Fibroblast of lung (primary cell): Measurements from ENCODE around the gene ODF4. TPM values are rescaled to one million over a fixed set of nuclear protein-coding genes. Genes with fewer than 3 reads are reported as not detected.
A peak's percentile ranks its signal among the peaks of the same experiment; 100 is the strongest.

Source experiments
- DNase-seq, 2 donors: peaks; one replicate each; pipeline versions ENCODE4 v3.0.0 to v3.0.0-alpha.2; 2010; ENCODE audit warnings: low read depth in 2 of 2
- H2AFZ ChIP-seq: 2 replicates; pipeline ENCODE4 v1.5.1; 2012; ENCODE audit warnings: low read length, control low read depth, inconsistent platforms
- H3K27ac ChIP-seq: 2 replicates; pipeline ENCODE4 v1.5.1; 2011; ENCODE audit warnings: low read length, control low read depth; ENCODE audit not compliant: insufficient read depth
- H3K27me3 ChIP-seq: 2 replicates; pipeline ENCODE4 v1.5.1; 2011; ENCODE audit warnings: mild to moderate bottlenecking, low read length; ENCODE audit not compliant: control insufficient read depth, insufficient read depth
- H3K36me3 ChIP-seq: 2 replicates; pipeline ENCODE4 v1.5.1; 2011; ENCODE audit warnings: low read length; ENCODE audit not compliant: control insufficient read depth, insufficient read depth
- H3K4me1 ChIP-seq: 2 replicates; pipeline ENCODE4 v1.5.1; 2011; ENCODE audit warnings: low read length; ENCODE audit not compliant: control insufficient read depth, insufficient read depth; ENCODE audit errors: extremely low read depth
- H3K4me2 ChIP-seq: 2 replicates; pipeline ENCODE4 v1.5.1; 2011; ENCODE audit warnings: low read length, control low read depth; ENCODE audit not compliant: insufficient read depth; ENCODE audit errors: extremely low read depth
- H3K4me3 ChIP-seq, 4 experiments: fragments of 200-600 bp in 1 of 4; sonication (generic) in 1 of 4; replicated peaks in 1 of 4; 2 replicates each; pipeline ENCODE4 v1.5.1; 2011 to 2016; ENCODE audit warnings: low read length in 4 of 4, low read depth in 3 of 4, mild to moderate bottlenecking in 3 of 4, control low read depth in 2 of 4, inconsistent platforms in 1 of 4, mixed read lengths in 1 of 4; ENCODE audit not compliant: insufficient read depth in 1 of 4; ENCODE audit errors: control extremely low read depth in 1 of 4
- H3K79me2 ChIP-seq: 2 replicates; pipeline ENCODE4 v1.5.1; 2012; ENCODE audit warnings: mild to moderate bottlenecking, low read length, inconsistent platforms; ENCODE audit not compliant: control insufficient read depth, insufficient read depth
- H3K9ac ChIP-seq: 2 replicates; pipeline ENCODE4 v1.5.1; 2011; ENCODE audit warnings: mild to moderate bottlenecking, low read length, control low read depth; ENCODE audit not compliant: insufficient read depth
- H3K9me3 ChIP-seq: 2 replicates; pipeline ENCODE4 v1.5.1; 2012; ENCODE audit warnings: low read depth, low read length; ENCODE audit not compliant: control insufficient read depth, insufficient read depth
- H4K20me1 ChIP-seq: 2 replicates; pipeline ENCODE4 v1.5.1; 2011; ENCODE audit warnings: low read length; ENCODE audit not compliant: control insufficient read depth, insufficient read depth; ENCODE audit errors: extremely low read depth
- EZH2 ChIP-seq: IDR thresholded peaks from 2 replicates; pipeline ENCODE4 v1.5.1; 2012; ENCODE audit warnings: low read length, control low read depth, mild to moderate bottlenecking; ENCODE audit errors: missing control alignments
- polyA plus RNA-seq, 2 donors: library from polyadenylated mRNA; depleted of rRNA in 1 of 2; stranded (reverse) in 1 of 2; unstranded in 1 of 2; fragments of >200 nt; gene quantifications; 2 replicates each; pipeline ENCODE4 v1.2.1, GENCODE V29; 2011 to 2012; ENCODE audit warnings: missing spikeins in 1 of 2
- total RNA-seq: library from RNA; depleted of rRNA; stranded (reverse); fragments of >200 nt; gene quantifications from 2 replicates; pipeline ENCODE4 v1.2.1, GENCODE V29; 2014
- TF ChIP-seq, protein P1 (sequence below), 2 donors: IDR thresholded peaks in 1 of 2; conservative IDR thresholded peaks in 1 of 2; 1 replicate in 1 of 2; 2 replicates in 1 of 2; pipeline ENCODE4 v1.5.1; 2011 to 2012; ENCODE audit warnings: low read length in 2 of 2, control low read depth in 1 of 2, inconsistent platforms in 1 of 2, low read depth in 1 of 2, mild to moderate bottlenecking in 1 of 2

The ODF4 gene
- total and polyA plus RNA-seq, 2 donors (not counting 1 experiment from before 2014, with no cell fraction given) = not detected

DNA sequence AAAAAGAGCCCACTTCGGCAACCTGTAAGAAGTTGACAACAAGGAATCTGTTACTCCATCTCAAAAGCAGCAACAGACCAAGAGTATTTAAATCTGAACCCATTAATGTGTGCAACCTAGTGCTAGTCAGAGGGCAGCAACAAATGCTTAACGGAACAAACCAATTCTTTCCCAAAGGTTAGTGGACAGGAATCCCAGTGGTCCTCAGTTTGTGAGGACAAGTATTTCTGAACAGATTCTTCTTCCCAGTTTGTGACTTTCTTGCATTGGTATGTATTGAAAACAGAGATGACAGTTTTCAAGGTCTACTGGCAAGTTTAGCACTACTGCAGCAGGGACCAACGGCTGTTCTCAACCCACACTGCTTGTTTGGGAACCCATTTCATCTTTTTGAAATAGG lies 40.4 kb downstream of the ODF4 start:
- H3K4me2 ChIP-seq = no peak overlapping the region
- no peaks in the 10 kb centered on the region for H4K20me1 ChIP-seq
- peak overlapping the region in 2 of 4 experiments; percentile 90 to 99 for H3K4me3 ChIP-seq
- no peak overlapping the region for H2AFZ ChIP-seq
- H3K79me2 ChIP-seq = peaks cover 39% of the 10 kb centered on the region
- H3K9me3 ChIP-seq = no peaks in the 10 kb centered on the region
- no peak for DNase-seq
- H3K27me3 ChIP-seq = no peaks in the 10 kb centered on the region
- no peak for TF ChIP-seq EZH2
- TF ChIP-seq, protein P1, sequence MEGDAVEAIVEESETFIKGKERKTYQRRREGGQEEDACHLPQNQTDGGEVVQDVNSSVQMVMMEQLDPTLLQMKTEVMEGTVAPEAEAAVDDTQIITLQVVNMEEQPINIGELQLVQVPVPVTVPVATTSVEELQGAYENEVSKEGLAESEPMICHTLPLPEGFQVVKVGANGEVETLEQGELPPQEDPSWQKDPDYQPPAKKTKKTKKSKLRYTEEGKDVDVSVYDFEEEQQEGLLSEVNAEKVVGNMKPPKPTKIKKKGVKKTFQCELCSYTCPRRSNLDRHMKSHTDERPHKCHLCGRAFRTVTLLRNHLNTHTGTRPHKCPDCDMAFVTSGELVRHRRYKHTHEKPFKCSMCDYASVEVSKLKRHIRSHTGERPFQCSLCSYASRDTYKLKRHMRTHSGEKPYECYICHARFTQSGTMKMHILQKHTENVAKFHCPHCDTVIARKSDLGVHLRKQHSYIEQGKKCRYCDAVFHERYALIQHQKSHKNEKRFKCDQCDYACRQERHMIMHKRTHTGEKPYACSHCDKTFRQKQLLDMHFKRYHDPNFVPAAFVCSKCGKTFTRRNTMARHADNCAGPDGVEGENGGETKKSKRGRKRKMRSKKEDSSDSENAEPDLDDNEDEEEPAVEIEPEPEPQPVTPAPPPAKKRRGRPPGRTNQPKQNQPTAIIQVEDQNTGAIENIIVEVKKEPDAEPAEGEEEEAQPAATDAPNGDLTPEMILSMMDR (conservative IDR thresholded peaks at IDR 0.05 in 1 of 2, IDR thresholded peaks at IDR 0.05 in 1 of 2; ENCODE audit: low read depth in 1 of 2, low read length in 2 of 2) = no peak
- peaks cover 9% of the 10 kb centered on the region for H3K36me3 ChIP-seq
- H3K27ac ChIP-seq = no peak overlapping the region
- no peak overlapping the region for H3K9ac ChIP-seq
- peaks cover 9% of the 10 kb centered on the region for H3K4me1 ChIP-seq

DNA sequence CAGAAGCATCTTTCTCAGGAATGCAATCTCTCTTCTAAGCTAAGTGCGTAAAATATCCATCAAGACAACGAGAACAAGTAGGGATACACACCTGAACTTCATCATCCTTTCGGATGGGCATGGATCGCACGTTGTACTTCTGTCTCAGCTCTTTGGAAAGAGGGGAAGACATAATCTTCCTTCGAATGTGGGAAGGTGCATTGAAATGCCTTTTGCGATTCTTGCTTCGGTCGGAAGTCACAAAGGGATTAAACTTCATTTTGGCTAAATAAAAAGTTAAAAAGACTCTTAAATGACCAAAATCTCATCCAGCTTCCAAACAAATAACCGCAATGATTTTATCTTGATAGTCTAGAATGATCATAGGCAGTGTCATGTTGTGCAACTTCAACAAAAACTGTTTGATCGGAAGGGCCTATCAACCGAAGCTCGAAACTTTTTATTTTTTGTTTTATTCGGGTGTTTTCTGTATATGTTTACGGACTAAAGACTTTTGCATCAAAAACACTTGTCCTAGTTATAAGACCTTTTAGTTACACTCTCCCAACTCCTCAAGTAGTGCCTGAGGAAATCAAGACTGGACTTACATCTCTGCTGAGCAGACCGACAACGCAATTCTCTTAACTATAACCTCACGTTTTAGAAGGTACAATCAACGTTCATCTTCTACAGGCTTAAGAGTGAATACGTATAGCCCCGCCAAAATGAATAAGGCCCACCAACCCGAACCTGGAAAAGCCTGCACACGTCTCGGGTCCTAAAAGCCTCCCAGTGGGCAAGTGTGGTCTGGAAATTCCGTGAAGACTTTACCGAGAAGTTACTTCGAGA lies 42.6 kb downstream of the ODF4 start:
- Histone ChIP-seq H3K9me3 (no peaks in the 10 kb centered on the region), H3K79me2 (peaks cover 39% of the 10 kb centered on the region), H3K4me3 (peak overlapping the region; percentile 78 to 99 (median 91)), H3K4me1 (peaks cover 14% of the 10 kb centered on the region), H3K4me2 (peak overlapping the region; percentile 81), H3K36me3 (peaks cover 8% of the 10 kb centered on the region), H4K20me1 (no peaks in the 10 kb centered on the region), H3K27ac (peak overlapping the region; percentile 74), H3K9ac (peak overlapping the region; percentile 63), H2AFZ (no peak overlapping the region), H3K27me3 (no peaks in the 10 kb centered on the region)
- TF ChIP-seq, protein P1 (conservative IDR thresholded peaks at IDR 0.05 in 1 of 2, IDR thresholded peaks at IDR 0.05 in 1 of 2; ENCODE audit: low read depth in 1 of 2, low read length in 2 of 2) = no peak
- TF ChIP-seq EZH2 = no peak
- peak in 1 of 2 donors; percentile 32 for DNase-seq

DNA sequence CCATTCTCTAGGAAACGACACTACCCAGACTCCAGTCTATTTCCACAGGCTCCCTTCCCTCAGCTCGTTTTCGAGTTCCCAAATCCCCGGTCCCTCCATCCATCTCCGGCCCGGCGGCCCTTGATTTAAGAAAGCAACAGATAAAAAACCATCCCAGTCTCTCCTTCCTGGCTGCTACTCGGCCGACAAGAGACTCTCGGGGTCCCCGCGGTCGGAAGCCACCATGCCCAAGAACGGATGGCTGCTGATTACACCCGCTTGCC lies 43.2 kb downstream of the ODF4 start:
- Histone ChIP-seq H3K9ac (peak overlapping the region; percentile 63), H2AFZ (no peak overlapping the region), H3K9me3 (no peaks in the 10 kb centered on the region), H3K27ac (peak overlapping the region; percentile 74), H3K4me3 (peak overlapping the region; percentile 78 to 99 (median 91)), H3K4me2 (no peak overlapping the region), H3K79me2 (peaks cover 39% of the 10 kb centered on the region), H3K27me3 (no peaks in the 10 kb centered on the region), H3K36me3 (peaks cover 7% of the 10 kb centered on the region), H4K20me1 (no peaks in the 10 kb centered on the region), H3K4me1 (peaks cover 14% of the 10 kb centered on the region)
- DNase-seq = no peak
- TF ChIP-seq, protein P1 (conservative IDR thresholded peaks at IDR 0.05 in 1 of 2, IDR thresholded peaks at IDR 0.05 in 1 of 2; ENCODE audit: low read depth in 1 of 2, low read length in 2 of 2) = no peak
- no peak for TF ChIP-seq EZH2
